ENCODE measurements around the gene MRPL57. TPM values are rescaled to one million over a fixed set of nuclear protein-coding genes. Genes with fewer than 3 reads are reported as not detected.
"Not testable (repeated sequence)": the region's sequence is repeated elsewhere in the genome, so short reads cannot be mapped to it uniquely, and the experiment has no call there.

The MRPL57 gene
- total RNA-seq, 1 donor from 2014 or later = 11.8 TPM

GRCh38 chr13:21201456-21202190 is 25.2 kb downstream of the MRPL57 start:
- DNase-seq; H3K4me1 Mint-ChIP-seq (ENCODE audit: low read depth, unreplicated experiment); H3K9me3 Mint-ChIP-seq (ENCODE audit: unreplicated experiment); H3K27me3 Mint-ChIP-seq (ENCODE audit: unreplicated experiment); H3K27ac Mint-ChIP-seq (ENCODE audit: unreplicated experiment); H3K4me3 Mint-ChIP-seq (ENCODE audit: unreplicated experiment): not testable (repeated sequence)
- H3K36me3 Mint-ChIP-seq (ENCODE audit: unreplicated experiment) = peaks cover 18% of the 10 kb centered on the region

GRCh38 chr13:21202767-21203531 is 26.5 kb downstream of the MRPL57 start:
- Mint-ChIP-seq H3K9me3 (ENCODE audit: unreplicated experiment) (peaks cover 6% of the 10 kb centered on the region), H3K27ac (ENCODE audit: unreplicated experiment) (no peak overlapping the region), H3K4me3 (ENCODE audit: unreplicated experiment) (no peak overlapping the region), H3K36me3 (ENCODE audit: unreplicated experiment) (peaks cover 15% of the 10 kb centered on the region), H3K27me3 (ENCODE audit: unreplicated experiment) (peaks cover 2% of the 10 kb centered on the region), H3K4me1 (ENCODE audit: low read depth, unreplicated experiment) (peaks cover 2% of the 10 kb centered on the region)
- no peak for TF ChIP-seq CTCF (IDR thresholded peaks at IDR 0.05; ENCODE audit: partially characterized antibody, unreplicated experiment)
- DNase-seq = no peak

- Mint-ChIP-seq H3K4me3 (ENCODE audit: unreplicated experiment) (no peak overlapping the region), H3K27me3 (ENCODE audit: unreplicated experiment) (no peaks in the 10 kb centered on the region), H3K9me3 (ENCODE audit: unreplicated experiment) (peaks cover 13% of the 10 kb centered on the region), H3K4me1 (ENCODE audit: low read depth, unreplicated experiment) (no peaks in the 10 kb centered on the region), H3K36me3 (ENCODE audit: unreplicated experiment) (no peaks in the 10 kb centered on the region), H3K27ac (ENCODE audit: unreplicated experiment) (no peak overlapping the region)
- DNase-seq = no peak
- TF ChIP-seq CTCF (IDR thresholded peaks at IDR 0.05; ENCODE audit: partially characterized antibody, unreplicated experiment) = no peak
Observed at GRCh38 chr13:21208652-21209154, 32.2 kb downstream of the MRPL57 start.

GRCh38 chr13:21212138-21212775 is 35.8 kb downstream of the MRPL57 start:
- DNase-seq = no peak
- Mint-ChIP-seq H3K4me1 (ENCODE audit: low read depth, unreplicated experiment) (no peaks in the 10 kb centered on the region), H3K27ac (ENCODE audit: unreplicated experiment) (no peak overlapping the region), H3K27me3 (ENCODE audit: unreplicated experiment) (peaks cover 1% of the 10 kb centered on the region), H3K9me3 (ENCODE audit: unreplicated experiment) (peaks cover 13% of the 10 kb centered on the region), H3K36me3 (ENCODE audit: unreplicated experiment) (no peaks in the 10 kb centered on the region), H3K4me3 (ENCODE audit: unreplicated experiment) (no peak overlapping the region)
- TF ChIP-seq CTCF (IDR thresholded peaks at IDR 0.05; ENCODE audit: partially characterized antibody, unreplicated experiment) = no peak

- H3K36me3 Mint-ChIP-seq (ENCODE audit: unreplicated experiment); H3K27ac Mint-ChIP-seq (ENCODE audit: unreplicated experiment); H3K4me1 Mint-ChIP-seq (ENCODE audit: low read depth, unreplicated experiment); H3K27me3 Mint-ChIP-seq (ENCODE audit: unreplicated experiment); DNase-seq; H3K4me3 Mint-ChIP-seq (ENCODE audit: unreplicated experiment): not testable (repeated sequence)
- H3K9me3 Mint-ChIP-seq (ENCODE audit: unreplicated experiment) = peaks cover 11% of the 10 kb centered on the region
Observed at GRCh38 chr13:21215419-21215818, 39.0 kb downstream of the MRPL57 start.

Data from glutamatergic neuron (in vitro differentiated cells).